Skeletal muscle satellite cell (primary cell): Measurements from ENCODE around the gene HLA-DPA1.

ENCODE experiments used
- H3K27me3 ChIP-seq: 2 replicates; pipeline ENCODE4 v1.7.0; 2013; ENCODE audit warnings: low read length; ENCODE audit not compliant: control insufficient read depth, insufficient read depth
- H3K36me3 ChIP-seq: 2 replicates; pipeline ENCODE4 v1.7.0; 2013; ENCODE audit warnings: mild to moderate bottlenecking, control low read depth, low read length; ENCODE audit not compliant: insufficient read depth
- H3K4me1 ChIP-seq: 2 replicates; pipeline ENCODE4 v1.7.0; 2013; ENCODE audit warnings: low read length; ENCODE audit not compliant: control insufficient read depth, insufficient read depth
- H3K4me2 ChIP-seq: 2 replicates; pipeline ENCODE4 v1.7.0; 2013; ENCODE audit warnings: mild to moderate bottlenecking, low read length
- H3K4me3 ChIP-seq: 2 replicates; pipeline ENCODE4 v1.7.0; 2013; ENCODE audit warnings: low read length
- H3K9ac ChIP-seq: 2 replicates; pipeline ENCODE4 v1.7.0; 2013; ENCODE audit warnings: mild to moderate bottlenecking, low read depth, low read length, moderate library complexity
- H3K9me3 ChIP-seq: replicated peaks from 2 replicates; pipeline ENCODE4 v1.7.0; 2013; ENCODE audit warnings: mild to moderate bottlenecking, control low read depth, low read length

HLA-DPA1 gene

DNA sequence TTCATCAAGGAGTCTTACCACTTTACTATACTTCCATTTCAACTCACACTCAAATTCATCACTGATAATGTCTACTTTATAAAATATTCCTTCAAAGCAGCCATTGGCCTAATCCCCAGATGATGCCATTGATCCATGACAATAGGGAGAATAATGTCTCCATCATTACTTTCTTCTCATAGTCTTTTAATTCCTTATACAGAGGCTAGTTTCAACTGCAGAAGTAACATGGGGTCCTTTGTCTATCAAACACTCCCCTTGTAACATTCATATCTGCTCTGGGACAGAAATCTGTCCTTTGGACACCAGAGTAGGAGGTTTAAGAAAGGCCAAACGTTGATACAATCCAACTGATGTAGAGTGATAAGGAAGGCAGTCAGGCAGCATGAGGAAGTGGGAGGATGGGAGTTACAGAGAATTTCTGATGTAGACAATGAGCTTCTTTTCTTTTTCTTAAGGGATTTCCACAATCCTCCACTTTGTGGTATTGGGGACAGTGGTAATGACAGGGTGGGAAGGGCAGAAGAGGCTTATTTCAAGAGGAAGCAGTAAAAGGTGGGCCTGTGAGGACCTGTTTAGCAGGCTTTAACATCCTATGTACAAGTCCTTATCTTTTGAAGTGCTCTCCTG lies 45.1 kb downstream of the HLA-DPA1 start:
- Histone ChIP-seq H3K36me3 (no peaks in the 10 kb centered on the region), H3K9ac (no peak overlapping the region), H3K4me1 (no peaks in the 10 kb centered on the region), H3K4me2 (no peak overlapping the region), H3K9me3 (no peaks in the 10 kb centered on the region), H3K27me3 (peaks cover 78% of the 10 kb centered on the region), H3K4me3 (no peak overlapping the region)

DNA sequence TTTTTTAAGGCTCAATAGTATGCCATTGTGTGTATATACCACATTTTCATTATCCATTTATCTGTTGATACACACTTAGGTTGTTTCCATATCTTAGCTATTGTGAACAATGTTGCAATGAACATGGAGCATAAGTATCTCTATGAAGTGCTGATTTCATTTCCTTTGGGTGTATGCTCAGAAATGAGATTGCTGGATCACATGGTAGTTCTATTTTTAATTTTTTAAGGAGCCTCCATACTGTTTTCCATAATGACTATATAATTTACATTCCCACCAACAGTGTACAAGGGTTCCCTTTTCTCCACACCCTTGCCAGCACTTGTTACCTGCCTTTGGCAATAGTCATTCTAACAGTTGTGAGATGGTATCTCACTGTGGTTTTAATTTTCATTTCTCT lies 48.9 kb downstream of the HLA-DPA1 start:
- Histone ChIP-seq H3K27me3 (peaks cover 70% of the 10 kb centered on the region), H3K4me2 (no peak overlapping the region), H3K9me3 (no peaks in the 10 kb centered on the region)

DNA sequence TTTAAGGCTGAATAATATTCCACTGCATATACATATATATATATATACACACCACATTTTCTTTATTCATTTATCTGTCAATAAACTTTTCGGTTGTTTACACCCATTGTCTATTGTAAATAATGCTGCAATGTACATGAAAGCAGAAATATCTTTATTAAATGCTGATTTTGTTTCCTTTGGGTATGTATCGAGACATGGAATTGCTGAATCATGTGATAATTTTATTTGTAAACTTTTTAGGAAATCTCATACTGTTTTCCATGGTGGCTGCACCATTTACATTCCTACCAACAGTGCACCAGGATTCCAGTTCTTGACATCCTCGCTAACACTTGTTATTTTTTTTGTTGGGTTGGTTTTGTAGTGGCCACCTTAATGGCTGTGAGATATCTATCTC lies 49.9 kb downstream of the HLA-DPA1 start:
- Histone ChIP-seq H3K9ac (no peak overlapping the region), H3K27me3 (peaks cover 72% of the 10 kb centered on the region), H3K4me2 (no peak overlapping the region), H3K4me3 (no peak overlapping the region), H3K9me3 (no peaks in the 10 kb centered on the region), H3K36me3 (no peaks in the 10 kb centered on the region), H3K4me1 (peaks cover 5% of the 10 kb centered on the region)

More for the DNA sequence above, 48.9 kb downstream of the HLA-DPA1 start:
- no peaks in the 10 kb centered on the region for H3K4me1 ChIP-seq
- no peaks in the 10 kb centered on the region for H3K36me3 ChIP-seq
- H3K9ac ChIP-seq, result no peak overlapping the region
- H3K4me3 ChIP-seq, result no peak overlapping the region

GRCh38 chr6:33021917-33022316 lies 51.5 kb downstream of the HLA-DPA1 start:
- no peak overlapping the region for H3K4me2 ChIP-seq
- no peak overlapping the region for H3K9ac ChIP-seq
- H3K27me3 ChIP-seq, result peaks cover 76% of the 10 kb centered on the region
- no peaks in the 10 kb centered on the region for H3K36me3 ChIP-seq
- no peak overlapping the region for H3K4me3 ChIP-seq
- peaks cover 5% of the 10 kb centered on the region for H3K4me1 ChIP-seq
- no peaks in the 10 kb centered on the region for H3K9me3 ChIP-seq

GRCh38 chr6:33019372-33019771 lies 54.1 kb downstream of the HLA-DPA1 start:
- H3K4me3 ChIP-seq, result no peak overlapping the region
- peaks cover 75% of the 10 kb centered on the region for H3K27me3 ChIP-seq
- peaks cover 5% of the 10 kb centered on the region for H3K4me1 ChIP-seq
- H3K4me2 ChIP-seq, result peak overlapping the region; percentile 57
- H3K9me3 ChIP-seq, result no peaks in the 10 kb centered on the region
- no peak overlapping the region for H3K9ac ChIP-seq
- H3K36me3 ChIP-seq, result no peaks in the 10 kb centered on the region

DNA sequence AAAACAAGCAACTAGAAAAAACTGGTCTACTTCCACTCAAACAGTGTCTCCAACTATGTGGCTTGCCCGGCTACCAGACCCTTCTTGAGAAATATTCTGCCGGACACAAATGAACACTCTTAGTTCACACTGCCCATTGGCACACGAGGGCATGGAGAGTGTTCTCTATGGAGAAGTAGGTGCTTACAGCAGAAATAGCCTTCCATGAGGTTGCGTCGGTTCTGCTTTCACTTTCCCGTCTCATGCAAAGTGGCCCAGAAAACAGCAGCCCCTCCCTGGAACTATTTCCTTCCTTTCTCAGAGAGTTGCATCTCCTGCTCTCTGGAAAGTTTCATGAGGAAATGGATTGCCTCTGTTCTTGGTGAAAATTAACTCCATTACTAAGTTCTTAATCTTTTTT lies 54.5 kb downstream of the HLA-DPA1 start:
- Histone ChIP-seq H3K4me2 (peak overlapping the region; percentile 57), H3K4me3 (no peak overlapping the region), H3K9ac (no peak overlapping the region), H3K4me1 (peaks cover 5% of the 10 kb centered on the region), H3K9me3 (no peaks in the 10 kb centered on the region), H3K27me3 (peaks cover 77% of the 10 kb centered on the region), H3K36me3 (no peaks in the 10 kb centered on the region)

DNA sequence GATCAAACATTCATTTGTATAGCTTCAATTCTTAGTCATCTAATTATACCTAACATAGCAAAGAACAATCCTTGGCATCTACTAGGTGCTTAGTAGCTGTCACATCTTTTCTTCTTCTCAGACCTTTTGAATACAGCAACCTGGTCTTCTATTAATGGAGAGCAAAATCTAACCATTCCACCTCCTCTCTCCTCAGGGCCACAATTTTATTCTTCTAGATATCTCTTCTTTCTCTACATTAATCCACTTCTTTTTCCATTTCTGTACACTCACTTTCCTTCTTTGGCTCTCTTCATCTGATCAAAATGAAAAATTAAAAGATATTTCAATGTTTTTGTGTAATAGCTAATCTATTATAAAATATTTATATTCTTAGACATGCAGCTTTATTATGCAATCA lies 55.0 kb downstream of the HLA-DPA1 start:
- H3K27me3 ChIP-seq, result peaks cover 81% of the 10 kb centered on the region
- H3K9me3 ChIP-seq, result no peaks in the 10 kb centered on the region
- H3K4me2 ChIP-seq, result no peak overlapping the region
- H3K9ac ChIP-seq, result no peak overlapping the region
- no peak overlapping the region for H3K4me3 ChIP-seq
- H3K36me3 ChIP-seq, result no peaks in the 10 kb centered on the region
- H3K4me1 ChIP-seq, result peaks cover 5% of the 10 kb centered on the region

GRCh38 chr6:33017694-33018353 lies 55.6 kb downstream of the HLA-DPA1 start:
- Histone ChIP-seq H3K9ac (no peak overlapping the region), H3K36me3 (no peaks in the 10 kb centered on the region), H3K27me3 (peaks cover 84% of the 10 kb centered on the region), H3K4me2 (no peak overlapping the region), H3K4me1 (peaks cover 5% of the 10 kb centered on the region), H3K9me3 (no peaks in the 10 kb centered on the region), H3K4me3 (no peak overlapping the region)

GRCh38 chr6:33017018-33017417 lies 56.4 kb downstream of the HLA-DPA1 start:
- Histone ChIP-seq H3K4me3 (no peak overlapping the region), H3K4me1 (peaks cover 5% of the 10 kb centered on the region), H3K4me2 (no peak overlapping the region), H3K36me3 (no peaks in the 10 kb centered on the region), H3K9ac (no peak overlapping the region), H3K9me3 (no peaks in the 10 kb centered on the region), H3K27me3 (peaks cover 88% of the 10 kb centered on the region)

GRCh38 chr6:33015798-33016197 lies 57.7 kb downstream of the HLA-DPA1 start:
- Histone ChIP-seq H3K4me3 (no peak overlapping the region), H3K36me3 (no peaks in the 10 kb centered on the region), H3K4me1 (peaks cover 5% of the 10 kb centered on the region), H3K9me3 (no peaks in the 10 kb centered on the region), H3K4me2 (no peak overlapping the region), H3K27me3 (peaks cover 88% of the 10 kb centered on the region), H3K9ac (no peak overlapping the region)

- H3K4me2 ChIP-seq, result no peak overlapping the region
- H3K9ac ChIP-seq, result no peak overlapping the region
- H3K4me3 ChIP-seq, result no peak overlapping the region
- peaks cover 5% of the 10 kb centered on the region for H3K4me1 ChIP-seq
- H3K36me3 ChIP-seq, result no peaks in the 10 kb centered on the region
- peaks cover 88% of the 10 kb centered on the region for H3K27me3 ChIP-seq
- H3K9me3 ChIP-seq, result no peaks in the 10 kb centered on the region
These were observed 58.4 kb downstream of the HLA-DPA1 start for GRCh38 chr6:33014841-33015634.
